Stimulated activated CD8-positive, alpha-beta memory T cell treated with anti-CD3 and anti-CD28 coated beads, Interleukin-12 subunit alpha, Interleukin-12 subunit beta, amount 100 ng/mL, for 24 hours (primary cell): Measurements from ENCODE around the gene TMEM181.
"Not testable (repeated sequence)": the region's sequence is repeated elsewhere in the genome, so short reads cannot be mapped to it uniquely, and the experiment has no call there.

ENCODE experiments used
- DNase-seq: peaks from one replicate; pipeline ENCODE4 v3.0.0-alpha.2; 2020; ENCODE audit errors: extremely low read depth

The TMEM181 gene

DNA sequence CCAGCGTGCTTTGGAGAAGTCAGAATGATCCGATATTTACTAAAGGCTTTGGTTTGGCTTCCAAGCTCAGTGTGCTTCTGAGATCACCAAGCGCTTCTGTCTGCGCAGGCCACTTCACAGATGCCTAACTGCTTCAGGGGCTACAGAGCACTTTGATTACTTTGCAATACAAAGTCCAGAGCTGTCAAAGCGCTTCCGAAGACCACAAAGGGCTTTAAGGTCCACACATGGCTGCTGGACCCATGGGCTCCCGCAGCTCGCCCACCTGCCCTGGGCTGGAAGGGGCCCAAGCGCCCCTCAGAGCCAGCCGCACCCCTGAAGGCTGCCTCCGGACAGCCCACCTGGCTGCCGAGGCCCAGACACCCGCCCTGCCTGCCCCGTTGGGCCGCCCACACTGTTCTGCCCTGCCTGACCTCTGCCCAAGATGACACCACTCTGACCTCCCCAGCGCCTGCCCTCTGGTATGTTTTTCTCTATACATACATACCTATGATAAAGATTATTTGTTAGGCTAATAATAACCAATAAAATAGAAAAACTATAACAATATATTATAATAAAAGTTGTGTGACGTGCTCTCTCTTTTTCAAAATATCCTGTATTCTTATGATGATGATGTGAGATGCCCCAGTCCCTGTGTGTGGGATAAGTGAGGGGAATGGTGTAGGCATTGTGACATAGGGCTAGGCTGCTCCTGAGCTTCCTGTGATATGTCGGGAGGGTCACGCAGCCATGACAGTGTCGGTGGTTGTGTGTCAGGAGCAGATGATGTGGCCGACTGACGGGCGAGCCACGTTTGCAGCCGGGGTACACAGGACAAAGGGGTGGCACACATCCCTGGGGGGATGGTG is 62.0 kb downstream of the TMEM181 start:
- no peak for DNase-seq

DNA sequence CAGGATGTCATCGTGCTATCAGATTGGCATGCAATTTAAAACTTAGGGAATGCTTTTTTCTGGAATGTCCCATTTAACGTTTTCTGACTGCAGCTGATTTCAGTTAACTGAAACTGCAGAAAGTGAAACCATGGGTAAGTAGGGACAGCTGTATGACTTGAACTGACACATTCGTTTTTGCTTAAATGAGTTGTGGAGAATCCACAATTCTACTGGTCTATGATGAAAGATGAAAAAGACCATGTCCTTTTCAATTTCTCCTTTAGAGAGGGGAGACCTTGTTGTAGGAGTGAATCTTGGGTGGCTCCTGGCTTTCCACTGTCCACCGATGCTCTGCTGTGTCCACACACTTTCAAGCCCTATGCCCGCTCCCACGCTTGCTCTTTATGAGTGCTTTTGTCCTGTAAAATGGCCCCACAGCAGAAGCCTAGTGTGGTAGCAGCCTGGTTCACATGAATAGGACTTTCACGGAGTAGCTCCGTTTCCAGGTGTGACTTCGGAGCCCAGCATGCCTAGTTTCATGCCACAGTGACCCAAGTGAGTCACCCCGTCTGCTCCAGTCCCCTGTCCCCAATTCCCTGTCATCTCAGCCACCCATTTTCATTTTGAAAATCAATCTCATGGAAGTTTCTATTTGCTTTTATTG is 62.8 kb downstream of the TMEM181 start:
- no peak for DNase-seq

DNA sequence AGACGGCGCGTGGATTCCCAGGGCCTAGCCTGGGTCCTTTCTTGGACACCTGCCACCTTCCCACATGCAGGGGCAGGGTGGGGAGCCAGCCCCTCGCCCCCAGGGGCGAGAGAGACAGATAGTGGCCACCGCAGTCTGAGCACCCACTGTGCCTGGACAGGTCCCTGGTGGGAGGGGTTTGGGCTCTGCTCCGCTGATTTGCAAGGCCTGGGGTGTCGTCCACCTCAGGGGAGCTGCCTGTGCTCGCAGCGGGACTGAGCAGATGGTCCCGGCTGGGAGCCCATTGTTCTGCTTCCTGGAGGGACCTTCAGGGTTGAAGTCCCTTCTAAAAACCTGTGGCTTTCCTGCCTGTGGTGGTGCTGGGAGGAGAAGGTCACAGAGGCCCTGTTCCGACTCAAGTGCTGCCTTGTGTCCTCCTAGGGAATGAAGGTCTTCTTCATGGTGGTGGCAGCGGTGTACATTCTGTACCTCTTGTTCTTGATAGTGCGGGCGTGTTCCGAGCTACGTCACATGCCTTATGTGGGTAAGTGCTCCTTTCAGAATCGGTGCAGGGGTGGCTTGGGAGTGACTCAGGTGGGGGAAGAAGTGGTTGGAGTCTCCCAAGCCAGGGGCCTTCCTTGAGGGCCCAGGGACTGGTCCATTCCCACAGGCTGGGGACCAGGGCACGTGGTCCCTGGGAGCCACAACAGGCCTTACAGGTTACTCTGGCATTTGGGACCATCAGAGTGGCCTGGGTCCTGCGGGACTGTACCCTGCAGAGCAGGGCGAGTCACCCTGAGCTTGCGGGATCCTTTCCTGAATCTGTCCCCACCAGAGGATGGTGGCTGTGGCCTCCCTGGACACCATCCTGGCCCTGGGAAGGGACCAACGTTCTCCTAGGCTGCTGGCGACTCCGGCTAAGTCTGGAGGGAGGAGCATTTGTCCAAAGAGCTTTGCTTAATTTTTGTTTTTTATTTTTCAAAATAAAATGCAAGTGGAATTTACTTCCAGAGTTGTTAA is 65.1 kb downstream of the TMEM181 start:
- no peak for DNase-seq

DNA sequence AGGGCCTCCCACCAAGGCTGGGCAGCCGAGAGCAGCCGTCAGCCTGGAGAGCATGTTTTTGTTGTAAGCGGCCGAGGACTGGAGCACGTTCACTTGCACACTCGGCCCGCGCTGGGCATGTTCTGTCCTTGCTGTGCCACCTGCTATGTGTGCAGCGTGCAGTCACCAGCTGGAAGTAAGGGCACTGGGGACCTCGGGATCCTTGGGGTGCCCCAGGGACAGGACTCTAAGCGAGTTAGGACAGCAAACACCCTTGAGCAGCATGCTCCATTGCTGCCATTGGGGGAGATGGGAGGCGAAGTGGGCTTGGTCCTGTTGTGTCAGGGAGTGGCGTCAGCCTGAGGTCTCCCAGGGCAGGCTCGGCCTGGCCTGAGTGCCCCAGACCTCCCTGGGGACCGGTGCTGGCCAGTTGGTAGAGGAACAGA is 66.0 kb downstream of the TMEM181 start:
- no peak for DNase-seq

DNA sequence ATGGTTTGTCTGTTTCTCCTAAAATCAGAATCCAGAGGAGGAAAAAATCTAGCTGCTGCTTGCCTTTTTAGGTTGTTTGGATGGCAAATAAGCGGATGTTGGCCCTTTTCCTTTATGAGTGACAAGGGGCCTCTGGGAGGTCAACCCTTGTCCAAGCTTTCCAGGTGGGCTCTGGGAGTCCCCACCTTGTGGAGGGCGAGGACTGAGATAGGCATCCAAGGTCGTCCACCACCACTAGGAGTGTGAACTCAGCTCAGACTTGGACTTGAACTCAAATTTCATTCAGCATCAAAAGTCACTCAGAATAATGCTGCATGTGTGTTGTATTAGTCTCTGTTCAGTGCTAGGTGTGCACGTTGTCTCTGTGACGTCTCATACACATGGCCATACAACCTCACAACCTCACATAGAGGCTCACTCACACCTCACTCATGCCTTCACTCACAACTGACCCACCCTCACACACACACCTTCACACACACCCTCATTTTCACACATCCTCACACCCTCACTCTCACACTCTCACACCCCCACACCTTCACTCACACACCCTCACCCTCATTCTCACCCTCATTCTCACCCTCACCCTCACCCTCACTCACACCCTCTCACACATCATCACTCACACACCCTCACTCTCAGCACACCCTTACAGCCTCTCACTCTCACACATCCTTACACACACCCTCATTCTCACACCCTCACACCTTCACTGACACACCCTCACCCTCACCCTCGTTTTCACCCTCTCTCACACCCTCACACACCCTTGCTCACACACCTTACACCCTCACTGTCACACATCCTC is 66.7 kb downstream of the TMEM181 start:
- DNase-seq = no peak

DNA sequence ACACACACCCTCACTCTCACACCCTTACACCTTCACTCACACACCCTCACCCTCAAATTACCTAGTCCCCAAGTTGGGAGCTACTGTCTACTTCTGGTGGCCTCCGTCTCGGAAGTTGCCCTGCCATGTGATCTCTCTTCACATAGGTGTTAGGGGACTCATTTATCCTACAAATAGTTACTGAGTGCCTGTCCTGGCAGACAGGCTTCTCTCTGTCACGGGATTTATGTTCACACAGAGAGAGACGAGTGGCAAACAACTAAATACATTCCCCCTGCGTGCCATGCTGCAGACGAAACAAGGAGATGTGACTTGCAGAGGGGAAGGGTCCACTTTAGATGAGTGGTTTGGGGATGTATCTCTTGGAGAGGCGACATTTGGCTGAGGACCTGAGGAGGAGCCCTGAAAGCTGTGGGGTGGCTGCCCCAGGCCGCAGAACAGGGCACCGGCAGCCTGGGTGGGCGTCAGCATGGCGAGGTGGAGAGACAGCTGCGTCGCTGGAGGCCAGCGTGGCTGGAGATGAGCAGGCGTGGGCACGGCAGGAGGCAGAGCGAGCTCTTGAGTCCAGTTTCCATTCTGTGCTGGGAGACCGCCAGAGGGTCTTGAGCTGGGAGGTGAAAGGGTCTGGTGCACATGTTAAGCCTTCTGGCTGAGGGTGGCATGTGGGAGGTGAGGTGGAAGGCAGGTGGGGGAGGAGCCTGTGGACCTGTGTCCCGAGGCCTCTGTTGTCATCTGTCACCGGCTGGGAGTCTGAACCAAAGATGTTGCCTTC is 67.5 kb downstream of the TMEM181 start:
- no peak for DNase-seq

DNA sequence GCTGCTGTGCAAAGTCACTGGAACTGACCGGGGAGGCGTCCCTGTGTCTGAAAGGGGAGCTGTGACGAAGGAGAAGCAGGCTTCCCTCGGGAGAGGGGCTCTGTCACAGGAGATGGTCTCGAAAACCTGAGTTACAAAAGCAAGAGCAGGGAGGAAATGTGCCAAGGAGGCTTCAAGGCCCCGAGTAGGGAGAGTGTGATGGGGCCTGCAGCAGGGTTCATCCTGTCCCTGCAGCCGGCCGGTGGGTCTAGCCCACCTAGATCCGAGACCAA is 68.0 kb downstream of the TMEM181 start:
- DNase-seq = no peak

DNA sequence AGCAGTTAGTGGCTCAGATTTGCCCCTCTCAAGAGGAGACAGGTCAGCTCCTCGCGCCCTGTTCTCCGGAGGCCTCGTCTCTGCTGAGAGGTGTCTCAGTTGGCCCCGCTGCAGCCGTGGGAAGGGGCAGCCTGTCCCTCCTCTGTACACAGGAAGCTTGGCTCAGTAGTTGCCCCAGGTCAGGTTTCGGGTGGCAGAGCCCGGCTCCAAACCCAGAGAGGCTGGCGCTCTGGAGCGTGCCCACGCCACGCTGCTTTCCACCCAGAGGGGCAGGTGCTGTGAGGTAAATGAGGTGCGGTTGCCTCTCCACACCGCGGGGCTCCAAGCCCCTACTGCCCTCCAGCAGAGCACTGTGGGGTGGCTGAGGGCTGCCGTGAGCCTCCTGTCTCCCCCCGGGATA is 68.7 kb downstream of the TMEM181 start:
- DNase-seq = no peak

DNA sequence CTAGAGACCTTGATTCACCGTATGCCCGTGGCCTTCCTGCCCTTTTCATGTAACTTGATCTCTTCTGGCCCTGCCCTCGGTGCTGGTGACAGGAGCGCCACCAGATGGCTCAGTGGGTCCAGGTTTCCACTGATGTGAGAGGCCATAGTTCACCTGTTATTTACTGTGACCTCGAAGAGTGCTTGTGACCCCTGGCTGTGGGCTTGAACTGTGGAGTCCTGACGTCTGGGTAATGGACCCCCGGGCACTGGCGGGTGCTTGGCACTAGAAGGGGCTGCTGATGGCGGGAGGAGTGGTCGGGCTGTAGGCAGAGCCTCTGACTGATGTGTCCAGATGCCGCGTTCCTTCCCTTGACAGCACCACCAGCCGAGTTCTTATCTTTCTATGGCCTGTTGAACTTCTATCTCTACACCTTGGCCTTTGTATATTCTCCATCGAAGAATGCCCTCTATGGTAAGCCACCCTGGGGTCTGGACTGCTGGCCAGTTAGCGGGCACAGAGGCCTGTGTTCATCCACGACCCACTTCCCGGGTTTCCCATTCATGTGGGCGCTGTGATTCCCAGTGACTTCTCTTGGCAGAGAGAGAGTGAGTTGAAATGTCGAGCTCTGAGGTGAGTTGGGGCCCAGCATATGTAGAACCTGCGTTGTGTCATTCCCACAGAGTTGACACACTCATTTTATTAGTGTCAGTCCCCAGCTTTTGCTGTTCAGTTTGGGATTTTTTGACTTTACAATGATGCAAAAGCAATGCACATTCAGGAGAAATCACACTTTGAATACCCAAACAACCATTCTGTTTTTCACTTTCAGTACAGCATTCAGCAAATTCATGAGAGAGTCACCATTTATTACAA is 69.7 kb downstream of the TMEM181 start:
- no peak for DNase-seq

DNA sequence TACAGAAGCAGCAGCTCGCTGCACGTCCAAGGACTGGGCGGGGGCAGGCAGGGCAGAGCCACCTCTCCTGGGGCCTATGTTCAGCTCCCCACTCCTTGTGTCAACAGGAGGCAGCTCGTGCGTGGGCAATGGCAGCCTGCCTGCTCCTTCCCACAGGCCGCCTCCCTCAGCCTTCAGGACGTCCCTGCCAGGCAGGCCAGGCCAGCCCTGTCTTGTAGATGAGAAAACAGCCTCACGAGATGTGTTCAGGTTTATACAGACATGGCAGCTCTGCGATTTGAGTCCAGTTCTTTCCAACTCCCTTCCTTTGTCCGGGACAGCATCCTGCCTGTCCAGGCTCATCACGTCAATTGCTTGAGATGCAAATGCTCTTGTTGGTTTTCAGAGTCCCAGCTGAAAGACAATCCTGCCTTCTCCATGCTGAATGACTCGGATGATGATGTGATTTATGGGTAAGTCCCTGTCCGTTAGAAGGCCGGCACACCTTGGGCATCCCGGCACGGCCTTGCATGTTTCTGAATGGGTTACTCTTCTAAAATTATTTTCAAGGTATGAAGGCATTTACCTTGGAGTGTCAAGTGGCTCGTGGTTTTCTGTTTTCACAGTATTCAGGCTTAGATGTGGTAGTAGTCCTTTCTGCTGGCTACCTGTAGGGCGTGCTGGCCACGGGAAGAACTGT is 71.2 kb downstream of the TMEM181 start:
- DNase-seq = no peak

DNA sequence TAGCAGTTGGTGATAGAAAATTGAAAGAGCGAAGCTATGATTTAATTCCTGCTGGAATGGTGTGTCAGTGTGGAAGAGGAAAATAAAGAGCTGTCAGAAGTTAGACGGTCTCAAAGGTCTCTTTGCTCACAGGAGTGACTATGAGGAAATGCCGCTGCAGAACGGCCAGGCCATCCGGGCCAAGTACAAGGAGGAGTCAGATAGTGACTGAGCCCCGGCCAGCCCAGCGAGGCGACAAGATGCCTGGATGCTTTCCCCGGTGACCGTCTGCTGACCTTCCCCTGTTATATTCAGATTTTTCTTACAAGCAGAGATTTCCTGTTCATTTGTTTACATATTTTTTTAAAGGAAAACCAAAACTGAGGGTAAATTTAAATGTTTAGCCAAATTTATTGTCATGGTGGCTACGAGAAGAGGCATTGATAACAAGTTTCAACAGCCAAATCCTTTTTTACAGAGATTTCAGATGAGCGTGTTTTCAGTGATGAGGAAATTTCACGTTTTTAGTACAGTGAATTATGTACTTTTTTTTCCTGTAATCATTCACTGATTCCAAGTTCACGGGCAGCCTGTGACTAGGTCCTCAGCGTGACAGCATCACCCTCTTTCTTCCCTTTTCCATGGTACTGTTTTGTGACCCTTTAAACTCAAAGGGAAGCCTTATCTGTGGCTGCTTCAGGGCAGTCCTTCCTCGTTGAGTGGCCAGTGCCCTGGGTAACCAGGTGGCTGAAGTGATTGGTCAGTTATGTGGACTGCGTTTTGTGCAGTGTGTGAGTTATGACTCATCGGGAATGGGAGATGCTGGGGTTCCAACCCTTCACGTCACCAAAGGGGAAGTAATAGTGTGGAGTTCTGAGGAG is 72.0 kb downstream of the TMEM181 start:
- DNase-seq = no peak

DNA sequence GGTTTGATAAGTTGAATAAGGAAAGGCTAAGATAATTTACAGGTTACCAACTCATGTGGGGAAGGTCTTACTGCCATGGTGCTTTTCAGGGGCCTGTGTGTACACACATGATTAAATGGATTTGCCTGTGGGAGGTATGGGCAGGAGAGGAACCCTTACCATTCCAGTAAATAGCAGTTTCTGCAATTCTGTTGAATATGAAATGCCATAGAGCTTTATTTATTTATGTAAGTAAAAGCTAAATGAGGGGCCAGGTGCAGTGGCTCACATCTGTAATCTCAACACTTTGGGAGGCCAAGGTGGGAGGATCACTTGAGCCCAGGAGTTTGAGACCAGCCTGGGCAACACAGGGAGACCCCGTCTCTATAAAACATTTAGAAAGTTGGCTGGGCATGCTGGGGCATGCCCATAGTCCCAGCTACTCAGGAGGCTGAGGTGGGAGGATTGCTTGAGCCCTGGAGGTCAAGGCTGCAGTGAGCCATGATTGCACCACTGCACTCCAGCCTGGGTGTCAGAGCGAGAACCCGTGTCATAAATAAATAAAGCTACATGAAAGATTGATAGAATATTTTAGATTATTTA is 72.7 kb downstream of the TMEM181 start:
- not testable (repeated sequence) for DNase-seq

DNA sequence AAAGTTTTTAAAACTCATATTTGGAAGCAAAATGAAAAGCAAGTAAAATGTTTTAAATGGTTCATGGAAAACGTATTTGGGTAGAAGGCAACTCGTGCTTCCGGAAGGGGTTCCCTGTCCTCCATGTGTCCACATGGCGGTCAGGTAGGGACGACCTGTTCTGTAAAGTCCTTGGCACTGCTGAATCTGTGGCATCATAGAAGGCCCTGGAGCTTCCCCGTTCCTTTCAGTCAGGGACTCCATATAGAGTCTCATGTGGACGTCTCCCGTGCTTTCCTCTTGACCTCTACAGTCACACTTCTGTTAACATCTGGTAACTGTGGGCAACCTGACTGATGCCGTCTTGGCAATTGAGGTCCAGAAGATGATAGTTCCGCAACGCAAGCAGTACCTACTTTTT is 73.2 kb downstream of the TMEM181 start:
- no peak for DNase-seq

DNA sequence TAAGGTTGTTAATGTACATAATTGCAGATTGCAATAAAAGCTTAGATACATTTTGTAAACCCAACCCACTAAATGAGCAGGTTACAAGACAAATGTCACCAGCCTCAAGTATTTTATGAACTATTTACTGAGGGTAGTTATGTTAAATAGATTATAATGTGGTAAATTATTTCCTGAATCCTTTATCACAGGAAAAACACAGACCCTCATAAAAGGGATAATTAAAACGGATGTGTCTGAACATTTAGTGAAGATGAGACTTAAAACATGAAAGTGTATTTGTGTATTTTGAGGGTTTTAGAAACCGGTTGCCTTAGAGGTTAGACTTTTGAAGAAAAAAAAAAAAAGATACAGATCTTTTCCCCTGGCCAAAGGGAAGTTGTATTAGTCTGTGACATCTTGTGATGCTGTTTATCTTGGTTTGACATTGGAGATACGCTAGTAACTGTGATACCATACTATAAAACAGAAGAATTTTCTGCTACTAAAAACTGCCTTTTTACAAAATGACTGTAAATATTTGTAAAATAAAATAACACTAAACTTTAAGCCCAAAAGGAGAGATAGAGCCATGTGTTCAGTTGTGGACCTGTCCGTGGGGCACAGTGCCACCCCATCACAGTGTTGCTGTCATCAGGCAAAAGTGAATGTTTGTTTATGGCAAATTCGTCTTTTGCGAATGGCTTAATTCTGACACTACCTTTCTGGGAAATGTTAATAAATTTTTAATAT is 75.0 kb downstream of the TMEM181 start:
- no peak for DNase-seq

DNA sequence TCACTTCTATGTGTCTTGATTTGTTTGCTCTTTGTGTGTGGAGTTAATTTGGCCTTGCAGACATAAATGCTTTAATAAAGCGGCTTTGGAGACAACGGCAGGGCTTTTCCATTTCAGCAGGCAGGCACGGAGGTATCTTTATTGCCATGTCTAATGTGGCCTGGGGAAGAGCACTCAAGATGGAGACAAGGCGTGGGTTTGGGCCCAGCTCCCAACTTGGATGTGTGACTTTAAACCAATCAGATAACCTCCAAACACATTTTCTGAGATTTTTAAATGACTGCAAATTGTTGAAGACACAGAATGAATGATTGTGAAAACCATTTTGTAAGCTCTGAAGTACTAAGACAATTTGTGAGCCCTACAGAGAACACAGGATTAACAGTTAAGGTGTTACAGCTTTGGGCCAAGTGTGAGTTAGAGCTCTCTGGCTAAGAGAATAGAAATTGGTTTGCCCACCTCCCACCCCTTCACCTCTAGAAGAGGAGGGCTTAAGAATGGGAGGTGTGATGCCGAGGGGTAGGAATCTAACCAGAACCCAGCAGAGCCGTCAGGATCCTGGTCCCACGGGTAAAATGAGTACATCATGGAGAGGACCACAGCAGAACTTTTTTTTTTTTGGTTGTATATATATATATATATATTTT is 75.7 kb downstream of the TMEM181 start:
- DNase-seq = no peak

DNA sequence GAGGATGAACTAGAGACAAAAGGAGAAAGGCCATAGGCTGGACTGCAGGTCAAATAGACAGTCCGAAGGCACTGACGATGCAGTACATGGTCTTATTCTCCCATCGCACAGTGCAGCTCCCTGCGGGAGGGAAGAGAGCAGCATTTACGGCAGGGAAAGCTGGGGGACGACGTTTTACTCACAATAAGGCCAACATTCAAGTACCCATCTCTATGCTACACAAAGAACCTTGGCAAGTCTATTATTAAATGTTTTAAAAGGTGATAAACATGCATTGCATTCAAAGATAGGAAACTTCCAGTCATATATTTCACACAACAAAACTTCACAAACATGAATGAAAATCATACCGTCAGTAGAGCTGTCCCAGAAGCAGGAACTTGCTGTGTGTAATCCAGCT is 76.9 kb downstream of the TMEM181 start:
- no peak for DNase-seq
